AG04450 (cell line): ENCODE measurements around the gene MARCHF4. TPM values are rescaled to one million over a fixed set of nuclear protein-coding genes. Genes with fewer than 3 reads are reported as not detected.

Experiments
- CTCF ChIA-PET: fragments of 300-600, 350-600 bp; formaldehyde crosslinking; extraction: SDS; loops from one replicate; lab custom pipeline; 2022; ENCODE audit warnings: antibody characterized with exemption, inconsistent platforms; lab: Charles Lee
- POLR2A ChIA-PET: fragments of 350-600 bp; formaldehyde crosslinking; extraction: SDS; loops from one replicate; lab custom pipeline; 2021; ENCODE audit warnings: antibody characterized with exemption, inconsistent platforms; lab: Yijun Ruan, JAX
- DNase-seq: peaks from one replicate; pipeline ENCODE4 v3.0.0-alpha.2; 2011; ENCODE audit warnings: low read depth, low spot score
- H3K27ac ChIP-seq: one replicate; pipeline ENCODE4 v1.5.1; 2012; ENCODE audit warnings: low read depth, low read length, control low read depth
- H3K27me3 ChIP-seq: one replicate; pipeline ENCODE4 v1.6.0; 2012; ENCODE audit warnings: low read length; ENCODE audit not compliant: control insufficient read depth, insufficient read depth
- H3K4me3 ChIP-seq: 2 replicates; pipeline ENCODE4 v1.5.1; 2011; ENCODE audit warnings: mild to moderate bottlenecking, low read depth, low read length, control low read depth
- H3K9me3 ChIP-seq: 2 replicates; pipeline ENCODE4 v1.5.1; 2012; ENCODE audit warnings: low read length; ENCODE audit not compliant: control insufficient read depth, insufficient read depth
- polyA plus RNA-seq: library from polyadenylated mRNA; depleted of rRNA; stranded (reverse); fragments of >200 nt; gene quantifications from 2 replicates; pipeline ENCODE4 v1.2.3, GENCODE V29; 2011
- TF ChIP-seq, protein P1 (sequence below): IDR thresholded peaks from 2 replicates; pipeline ENCODE4 v1.5.1; 2011; ENCODE audit warnings: low read depth, low read length, control low read depth, inconsistent platforms

Gene MARCHF4
- polyA plus RNA-seq, 1 experiment = 3.8 TPM

DNA sequence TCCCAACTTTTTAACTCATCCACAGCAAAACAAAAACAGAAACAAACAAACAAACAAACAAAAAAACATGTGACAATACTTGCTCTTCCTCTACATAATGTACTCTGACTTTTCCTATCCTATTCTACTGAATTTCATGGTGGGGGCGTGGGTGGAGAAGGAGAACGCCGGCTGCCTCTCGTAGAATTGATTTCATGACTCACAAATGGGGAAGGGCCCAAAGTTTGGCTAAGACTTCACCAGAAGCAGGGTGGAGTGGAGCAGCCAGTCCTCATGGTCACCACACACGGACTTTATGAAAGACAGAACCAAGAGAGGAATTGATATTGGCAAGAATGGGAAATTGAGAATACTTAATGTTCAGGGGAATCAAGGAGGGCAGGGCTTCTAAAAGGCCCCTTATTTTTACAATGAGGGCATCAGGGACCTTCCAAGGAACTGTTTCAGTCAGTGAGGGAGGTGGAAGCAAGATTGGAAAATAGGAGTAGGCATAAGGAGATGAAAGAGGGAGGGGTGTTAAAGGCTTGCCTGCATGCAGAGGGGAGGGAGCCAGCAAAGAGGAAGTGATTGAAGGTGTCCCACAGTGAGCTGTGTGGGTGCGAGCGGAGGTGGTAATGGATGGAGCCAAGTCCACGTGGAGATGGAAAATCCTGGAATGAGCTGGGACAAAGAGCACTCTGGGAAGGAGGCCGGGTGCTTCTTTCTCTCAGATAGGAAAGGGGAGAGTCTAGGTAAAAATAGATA lies 27.9 kb downstream of the MARCHF4 start:
- TF ChIP-seq, protein P1, sequence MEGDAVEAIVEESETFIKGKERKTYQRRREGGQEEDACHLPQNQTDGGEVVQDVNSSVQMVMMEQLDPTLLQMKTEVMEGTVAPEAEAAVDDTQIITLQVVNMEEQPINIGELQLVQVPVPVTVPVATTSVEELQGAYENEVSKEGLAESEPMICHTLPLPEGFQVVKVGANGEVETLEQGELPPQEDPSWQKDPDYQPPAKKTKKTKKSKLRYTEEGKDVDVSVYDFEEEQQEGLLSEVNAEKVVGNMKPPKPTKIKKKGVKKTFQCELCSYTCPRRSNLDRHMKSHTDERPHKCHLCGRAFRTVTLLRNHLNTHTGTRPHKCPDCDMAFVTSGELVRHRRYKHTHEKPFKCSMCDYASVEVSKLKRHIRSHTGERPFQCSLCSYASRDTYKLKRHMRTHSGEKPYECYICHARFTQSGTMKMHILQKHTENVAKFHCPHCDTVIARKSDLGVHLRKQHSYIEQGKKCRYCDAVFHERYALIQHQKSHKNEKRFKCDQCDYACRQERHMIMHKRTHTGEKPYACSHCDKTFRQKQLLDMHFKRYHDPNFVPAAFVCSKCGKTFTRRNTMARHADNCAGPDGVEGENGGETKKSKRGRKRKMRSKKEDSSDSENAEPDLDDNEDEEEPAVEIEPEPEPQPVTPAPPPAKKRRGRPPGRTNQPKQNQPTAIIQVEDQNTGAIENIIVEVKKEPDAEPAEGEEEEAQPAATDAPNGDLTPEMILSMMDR = no peak
- H3K4me3 ChIP-seq = no peak overlapping the region
- ChIA-PET CTCF (no interaction called here), POLR2A (no interaction called here)
- H3K27ac ChIP-seq = no peak overlapping the region
- no peaks in the 10 kb centered on the region for H3K27me3 ChIP-seq
- no peaks in the 10 kb centered on the region for H3K9me3 ChIP-seq
- no peak for DNase-seq

DNA sequence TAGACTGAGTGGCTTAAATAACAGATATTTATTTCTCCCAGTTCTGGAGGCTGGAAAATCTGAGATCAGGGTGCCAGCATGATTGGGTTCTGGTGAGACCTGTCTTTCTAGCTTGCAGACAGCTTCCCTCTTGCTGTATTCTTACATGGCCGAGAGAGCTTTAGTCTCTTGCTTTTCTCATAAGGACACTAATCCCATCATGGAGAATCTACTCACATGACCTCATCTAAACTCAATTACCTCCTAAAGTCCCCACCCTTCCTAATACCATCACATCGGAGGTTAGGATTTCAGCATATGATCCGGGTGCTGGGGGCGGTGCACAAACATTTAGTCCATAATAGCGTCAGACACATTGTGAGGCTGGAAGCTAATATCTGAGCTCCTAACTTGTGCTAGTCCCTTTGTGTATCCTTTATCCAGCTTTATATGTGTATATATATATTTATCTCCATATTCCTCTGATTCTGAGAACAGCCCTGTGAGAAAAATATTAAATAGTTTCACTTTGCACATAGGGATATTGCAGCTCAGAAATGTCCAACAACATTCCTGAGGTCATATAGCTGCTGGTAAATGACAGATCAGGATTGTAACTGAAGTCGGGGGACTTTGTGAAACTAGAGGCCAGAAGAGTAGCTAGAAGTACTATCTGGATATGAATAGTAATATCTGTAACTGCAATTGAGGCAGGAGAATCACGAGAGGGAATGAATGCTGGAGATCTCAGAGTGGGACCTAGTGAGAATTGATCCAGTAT lies 28.9 kb downstream of the MARCHF4 start:
- TF ChIP-seq, protein P1 = no peak
- H3K4me3 ChIP-seq = no peak overlapping the region
- no peaks in the 10 kb centered on the region for H3K9me3 ChIP-seq
- ChIA-PET CTCF (interaction anchor here (0.8 kb wide), 1 partner anchor 61 kb away, joined by 4 read pairs; no protein-coding TSS in a partner anchor), POLR2A (interaction anchor here (0.9 kb wide), 1 partner anchor 15 kb away, joined by 3 read pairs; no protein-coding TSS in a partner anchor)
- H3K27ac ChIP-seq = no peak overlapping the region
- no peak for DNase-seq
- no peaks in the 10 kb centered on the region for H3K27me3 ChIP-seq

DNA sequence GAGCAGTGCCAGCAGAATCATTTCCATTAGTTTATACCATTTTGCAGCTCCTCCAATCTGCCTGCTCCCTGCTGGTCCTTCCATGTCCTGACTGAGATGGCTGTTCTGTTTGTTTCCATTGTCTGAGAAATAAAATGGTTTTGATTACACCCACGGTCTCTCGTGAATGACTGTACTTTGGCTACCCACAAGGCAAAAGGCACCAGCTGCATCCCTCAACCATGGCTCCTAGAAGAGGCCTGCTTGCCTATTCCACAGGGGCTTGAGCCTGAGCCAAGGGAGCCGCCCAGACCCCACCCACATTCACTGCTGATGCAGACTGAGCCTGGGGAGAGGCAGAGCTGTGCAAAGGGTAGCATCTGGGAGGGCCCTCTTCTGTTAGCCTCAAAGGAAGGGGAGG lies 31.2 kb downstream of the MARCHF4 start:
- H3K4me3 ChIP-seq = no peak overlapping the region
- no peaks in the 10 kb centered on the region for H3K9me3 ChIP-seq
- CTCF ChIA-PET = interaction anchor here (0.6 to 1.3 kb wide), 2 partner anchors 10 to 64 kb away, joined by 3 read pairs; no protein-coding TSS in a partner anchor
- H3K27ac ChIP-seq = peak overlapping the region; percentile 88
- H3K27me3 ChIP-seq = no peaks in the 10 kb centered on the region
- DNase-seq = no peak
- POLR2A ChIA-PET = interaction anchor here (0.8 to 1.4 kb wide), 2 partner anchors 22 to 31 kb away, joined by 3 to 5 read pairs; partner anchors contain the start of gene MARCHF4
- TF ChIP-seq, protein P1 = no peak

DNA sequence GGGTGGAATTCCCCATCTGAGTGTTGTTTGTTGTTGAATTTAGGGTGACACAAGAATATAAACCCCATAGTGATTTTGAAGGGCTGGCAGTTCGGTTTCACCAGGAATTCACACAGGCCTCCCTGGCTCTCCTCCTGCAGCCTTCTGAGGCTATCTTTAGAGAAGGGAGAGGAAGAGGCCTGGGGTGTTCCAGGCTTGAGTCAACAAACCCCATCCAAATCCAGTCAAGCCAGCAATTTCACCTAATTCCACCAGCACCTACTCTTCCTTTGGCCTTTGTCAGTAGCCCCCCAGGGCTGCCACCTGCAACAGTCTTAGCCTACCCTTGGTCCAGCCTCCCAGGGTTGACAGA lies 32.0 kb downstream of the MARCHF4 start:
- Histone ChIP-seq H3K27me3 (no peaks in the 10 kb centered on the region), H3K9me3 (no peaks in the 10 kb centered on the region), H3K27ac (peak overlapping the region; percentile 88), H3K4me3 (no peak overlapping the region)
- TF ChIP-seq, protein P1 = no peak
- POLR2A ChIA-PET = interaction anchor here (0.7 to 1.4 kb wide), 5 partner anchors 11 to 145 kb away, joined by 3 to 6 read pairs (median 5); partner anchors contain the start of gene MARCHF4
- CTCF ChIA-PET = interaction anchor here (0.6 to 1.3 kb wide), 4 partner anchors 11 to 64 kb away, joined by 3 to 4 read pairs (median 4); no protein-coding TSS in a partner anchor
- DNase-seq = no peak
